RPMI8226 (cell line): Measurements from ENCODE around the gene CCDC7.
"Not testable (repeated sequence)": the region's sequence is repeated elsewhere in the genome, so short reads cannot be mapped to it uniquely, and the experiment has no call there.

Experiments
- DNase-seq: peaks from one replicate; pipeline ENCODE4 v3.0.0-alpha.2; 2015

Gene CCDC7

GRCh38 chr10:32890444-32890843 lies 444.5 kb downstream of the CCDC7 start:
- DNase-seq, result no peak

- no peak for DNase-seq
Observed at GRCh38 chr10:32891261-32891660, 445.3 kb downstream of the CCDC7 start.

GRCh38 chr10:32893434-32893833 lies 447.5 kb downstream of the CCDC7 start:
- DNase-seq, result no peak

GRCh38 chr10:32893916-32894664 lies 448.1 kb downstream of the CCDC7 start:
- no peak for DNase-seq

- not testable (repeated sequence) for DNase-seq
Observed at GRCh38 chr10:32895200-32895968, 449.4 kb downstream of the CCDC7 start.

- DNase-seq, result no peak
Observed at GRCh38 chr10:32901815-32902214, 455.9 kb downstream of the CCDC7 start.

GRCh38 chr10:32905466-32905865 lies 459.5 kb downstream of the CCDC7 start:
- DNase-seq, result no peak

GRCh38 chr10:32906595-32906994 lies 460.7 kb downstream of the CCDC7 start:
- no peak for DNase-seq

- no peak for DNase-seq
Observed at GRCh38 chr10:32909456-32909855, 463.5 kb downstream of the CCDC7 start.

- DNase-seq, result not testable (repeated sequence)
Observed at GRCh38 chr10:32909970-32910369, 464.0 kb downstream of the CCDC7 start.

GRCh38 chr10:32911285-32912016 lies 465.5 kb downstream of the CCDC7 start:
- no peak for DNase-seq

- not testable (repeated sequence) for DNase-seq
Observed at GRCh38 chr10:32917817-32918216, 471.9 kb downstream of the CCDC7 start.

GRCh38 chr10:32922170-32922569 lies 476.2 kb downstream of the CCDC7 start:
- no peak for DNase-seq

- DNase-seq, result no peak
Observed at GRCh38 chr10:32923134-32923533, 477.2 kb downstream of the CCDC7 start.

- no peak for DNase-seq
Observed at GRCh38 chr10:32923849-32924248, 477.9 kb downstream of the CCDC7 start.
